Measurements from ENCODE around the gene GMPR.

The GMPR gene

GRCh38 chr6:16277101-16277981 lies 39.0 kb downstream of the GMPR start:
- no peak overlapping the region for H3K4me3 ChIP-seq (ENCODE audit: low read depth, low read length)

GRCh38 chr6:16278048-16278724 lies 39.8 kb downstream of the GMPR start:
- H3K4me3 ChIP-seq (ENCODE audit: low read depth, low read length), result no peak overlapping the region
- no peak for TF ChIP-seq CTCF (IDR thresholded peaks at IDR 0.05; ENCODE audit: borderline replicate concordance, insufficient read depth, low read depth, low read length)

More at GRCh38 chr6:16277101-16277981, 39.0 kb downstream of the GMPR start:
- peak; percentile 45 for TF ChIP-seq CTCF (IDR thresholded peaks at IDR 0.05; ENCODE audit: borderline replicate concordance, insufficient read depth, low read depth, low read length)

- no peak for TF ChIP-seq CTCF (IDR thresholded peaks at IDR 0.05; ENCODE audit: borderline replicate concordance, insufficient read depth, low read depth, low read length)
- H3K4me3 ChIP-seq (ENCODE audit: low read depth, low read length), result no peak overlapping the region
Measured at GRCh38 chr6:16278750-16279149, 40.4 kb downstream of the GMPR start.

GRCh38 chr6:16279243-16279642 lies 40.9 kb downstream of the GMPR start:
- TF ChIP-seq CTCF (IDR thresholded peaks at IDR 0.05; ENCODE audit: borderline replicate concordance, insufficient read depth, low read depth, low read length), result no peak
- no peak overlapping the region for H3K4me3 ChIP-seq (ENCODE audit: low read depth, low read length)

DNA sequence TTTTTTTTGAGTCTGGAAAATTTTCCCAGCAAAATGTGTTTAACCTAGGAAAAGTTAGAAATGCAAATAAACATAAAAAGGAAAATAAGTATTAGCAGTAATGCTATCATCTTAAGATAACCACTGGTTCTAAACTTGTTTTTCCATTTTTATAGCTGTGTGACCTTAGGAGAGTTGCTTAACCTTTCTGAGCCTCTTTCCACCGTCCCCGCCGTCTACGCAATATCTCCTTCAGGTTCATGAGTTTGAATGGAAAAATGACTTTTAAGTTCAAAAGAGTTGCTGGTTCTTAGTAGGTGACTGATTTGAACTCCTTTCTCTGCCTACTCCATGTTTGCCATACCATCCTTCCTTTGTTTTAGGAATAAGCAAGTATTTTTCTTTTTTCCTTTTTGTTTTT lies 44.0 kb downstream of the GMPR start:
- TF ChIP-seq CTCF (IDR thresholded peaks at IDR 0.05; ENCODE audit: borderline replicate concordance, insufficient read depth, low read depth, low read length), result no peak
- no peak overlapping the region for H3K4me3 ChIP-seq (ENCODE audit: low read depth, low read length)

DNA sequence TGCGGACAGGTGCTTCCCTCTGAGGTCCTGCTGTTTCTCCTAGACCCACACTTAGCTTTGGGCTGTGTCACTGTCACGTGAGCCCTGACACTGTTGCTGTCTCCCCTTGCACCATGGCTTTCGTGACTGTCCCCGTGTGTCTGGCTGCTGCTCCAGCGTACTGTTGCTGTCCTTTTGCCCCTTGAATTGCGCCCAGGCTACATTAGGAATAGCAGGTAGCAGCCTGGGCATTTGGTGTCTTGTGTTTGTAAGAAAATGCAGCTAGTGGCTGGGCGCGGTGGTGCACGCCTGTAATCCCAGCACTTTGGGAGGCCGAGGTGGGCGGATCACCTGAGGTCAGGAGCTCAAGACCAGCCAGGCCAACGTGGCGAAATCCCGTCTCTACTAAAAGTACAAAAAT lies 46.1 kb downstream of the GMPR start:
- TF ChIP-seq CTCF (IDR thresholded peaks at IDR 0.05; ENCODE audit: borderline replicate concordance, insufficient read depth, low read depth, low read length), result no peak
- no peak overlapping the region for H3K4me3 ChIP-seq (ENCODE audit: low read depth, low read length)

Data from GM12875 (cell line).